GM18861 (cell line): ENCODE data around the gene CDH23.

Experiments
- ATAC-seq: cut with Tn5 transposase; IDR thresholded peaks from one replicate; pipeline ENCODE4 v1.9.1; 2021; ENCODE audit not compliant: unreplicated experiment

Gene CDH23

DNA sequence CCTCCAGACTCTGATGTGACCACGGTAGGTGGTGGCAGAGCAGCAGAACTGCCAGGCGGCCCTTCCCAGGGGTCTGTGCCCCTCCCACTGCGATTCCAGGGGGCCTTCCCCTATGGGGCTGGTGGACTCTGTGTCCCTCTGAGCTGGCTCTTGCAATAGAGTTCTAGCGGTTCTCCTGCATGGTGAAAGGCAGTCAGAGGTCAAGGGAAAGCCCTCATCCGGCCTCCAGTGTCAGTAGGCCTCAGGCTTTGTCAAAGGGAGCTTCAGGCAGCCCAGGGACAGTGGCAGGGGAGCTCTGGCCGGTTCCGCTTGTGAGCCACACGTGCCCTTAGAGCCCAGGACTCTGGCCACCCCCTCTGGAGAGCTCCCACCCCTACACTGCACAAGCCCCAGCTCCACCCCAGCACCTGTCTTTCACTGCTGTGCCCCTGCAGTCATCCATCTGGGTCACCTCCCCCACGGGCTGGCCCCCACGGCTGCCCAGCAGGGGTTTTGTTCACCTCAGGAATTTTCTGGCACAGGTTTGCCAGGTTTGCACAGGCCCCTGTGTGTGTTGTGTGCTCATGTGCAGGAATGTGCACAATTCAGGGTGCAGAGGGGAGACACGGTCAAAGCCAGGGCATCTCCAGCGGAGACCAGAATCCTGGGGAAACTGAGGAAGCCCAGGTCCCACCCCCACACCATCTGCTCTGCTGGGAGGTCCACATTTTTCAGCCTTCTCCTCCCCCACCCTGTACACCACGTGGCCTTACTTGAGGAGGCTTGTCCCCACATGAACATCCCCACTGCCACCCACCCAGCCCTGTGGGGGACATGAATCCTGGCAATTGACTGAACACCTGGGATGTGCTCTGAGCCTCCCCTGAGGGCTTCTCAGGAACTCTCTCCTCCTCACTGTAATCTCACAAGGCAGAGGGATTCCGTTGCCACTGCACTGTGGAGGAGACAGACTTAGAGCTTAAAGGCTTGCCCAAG, 299.1 kb downstream of the CDH23 start:
- no peak for ATAC-seq

- no peak for ATAC-seq
Measured at GRCh38 chr10:71696628-71697326, 300.1 kb downstream of the CDH23 start.

- ATAC-seq: no peak
Measured at GRCh38 chr10:71697938-71698709, 301.4 kb downstream of the CDH23 start.

GRCh38 chr10:71698737-71699136, 302.0 kb downstream of the CDH23 start:
- ATAC-seq: no peak

GRCh38 chr10:71700731-71701368, 304.1 kb downstream of the CDH23 start:
- no peak for ATAC-seq

- no peak for ATAC-seq
Measured at GRCh38 chr10:71701496-71702132, 304.9 kb downstream of the CDH23 start.

- ATAC-seq: no peak
Measured at GRCh38 chr10:71703577-71703976, 306.9 kb downstream of the CDH23 start.

GRCh38 chr10:71704816-71705215, 308.1 kb downstream of the CDH23 start:
- ATAC-seq: no peak

DNA sequence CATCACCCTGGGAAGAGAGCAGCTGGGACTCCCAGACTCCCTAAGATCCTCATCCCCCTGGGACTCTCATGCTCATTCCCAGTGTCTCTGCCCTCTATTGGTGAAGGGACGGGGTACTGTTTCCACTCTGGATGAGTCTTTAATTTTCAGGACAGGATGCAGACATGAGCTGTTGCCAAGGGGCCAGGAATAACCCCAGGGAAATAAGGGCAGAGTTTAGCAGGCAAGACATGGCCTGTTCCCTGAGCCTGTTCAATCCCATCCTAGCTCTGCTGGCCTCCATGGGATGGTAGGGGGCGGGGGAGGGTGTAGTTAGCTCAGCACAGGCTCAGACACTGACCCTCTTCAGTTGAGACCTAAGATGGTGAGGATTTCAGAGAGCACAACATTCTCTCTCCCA, 308.9 kb downstream of the CDH23 start:
- no peak for ATAC-seq

DNA sequence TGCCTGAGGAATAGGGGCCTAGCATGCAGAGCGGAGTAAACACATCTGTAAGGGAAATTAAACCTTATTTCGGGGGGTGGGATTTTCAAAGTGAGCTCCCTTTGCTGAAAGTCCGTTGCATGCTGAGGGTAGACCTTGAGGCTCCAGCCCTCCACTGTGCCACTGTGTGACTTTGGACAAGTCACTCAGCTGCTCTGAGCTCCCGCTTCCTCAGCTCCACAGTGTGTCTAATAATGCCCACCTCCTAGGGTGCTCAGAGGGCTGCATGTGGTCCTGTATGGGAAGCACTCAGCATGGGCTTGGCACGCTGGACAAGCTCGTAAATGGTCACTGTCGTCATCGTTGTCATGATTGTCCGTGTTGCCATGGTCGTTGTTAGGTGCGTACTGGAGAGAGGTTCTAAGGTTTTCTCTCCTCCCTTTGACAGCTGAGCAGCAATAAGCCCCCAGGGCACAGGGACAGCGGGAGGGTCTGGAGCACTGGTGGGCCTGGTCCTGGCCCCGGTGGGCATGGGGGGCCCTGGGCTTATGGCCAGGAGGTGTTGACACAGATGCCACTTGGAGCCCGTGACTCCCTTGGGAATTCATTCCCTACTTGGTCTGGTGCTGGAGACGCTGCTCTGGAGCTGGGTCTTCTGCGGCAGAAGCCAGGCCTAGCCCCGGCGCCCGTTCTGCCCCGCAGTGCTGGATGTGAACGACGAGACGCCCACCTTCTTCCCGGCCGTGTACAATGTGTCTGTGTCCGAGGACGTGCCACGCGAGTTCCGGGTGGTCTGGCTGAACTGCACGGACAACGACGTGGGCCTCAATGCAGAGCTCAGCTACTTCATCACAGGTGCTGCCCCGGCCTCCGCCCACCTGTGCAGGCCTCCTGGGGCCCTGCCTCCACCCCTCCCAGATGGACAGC, 309.7 kb downstream of the CDH23 start:
- no peak for ATAC-seq

GRCh38 chr10:71707240-71707789, 310.6 kb downstream of the CDH23 start:
- no peak for ATAC-seq

- ATAC-seq: no peak
Measured at GRCh38 chr10:71708301-71708703, 311.6 kb downstream of the CDH23 start.

DNA sequence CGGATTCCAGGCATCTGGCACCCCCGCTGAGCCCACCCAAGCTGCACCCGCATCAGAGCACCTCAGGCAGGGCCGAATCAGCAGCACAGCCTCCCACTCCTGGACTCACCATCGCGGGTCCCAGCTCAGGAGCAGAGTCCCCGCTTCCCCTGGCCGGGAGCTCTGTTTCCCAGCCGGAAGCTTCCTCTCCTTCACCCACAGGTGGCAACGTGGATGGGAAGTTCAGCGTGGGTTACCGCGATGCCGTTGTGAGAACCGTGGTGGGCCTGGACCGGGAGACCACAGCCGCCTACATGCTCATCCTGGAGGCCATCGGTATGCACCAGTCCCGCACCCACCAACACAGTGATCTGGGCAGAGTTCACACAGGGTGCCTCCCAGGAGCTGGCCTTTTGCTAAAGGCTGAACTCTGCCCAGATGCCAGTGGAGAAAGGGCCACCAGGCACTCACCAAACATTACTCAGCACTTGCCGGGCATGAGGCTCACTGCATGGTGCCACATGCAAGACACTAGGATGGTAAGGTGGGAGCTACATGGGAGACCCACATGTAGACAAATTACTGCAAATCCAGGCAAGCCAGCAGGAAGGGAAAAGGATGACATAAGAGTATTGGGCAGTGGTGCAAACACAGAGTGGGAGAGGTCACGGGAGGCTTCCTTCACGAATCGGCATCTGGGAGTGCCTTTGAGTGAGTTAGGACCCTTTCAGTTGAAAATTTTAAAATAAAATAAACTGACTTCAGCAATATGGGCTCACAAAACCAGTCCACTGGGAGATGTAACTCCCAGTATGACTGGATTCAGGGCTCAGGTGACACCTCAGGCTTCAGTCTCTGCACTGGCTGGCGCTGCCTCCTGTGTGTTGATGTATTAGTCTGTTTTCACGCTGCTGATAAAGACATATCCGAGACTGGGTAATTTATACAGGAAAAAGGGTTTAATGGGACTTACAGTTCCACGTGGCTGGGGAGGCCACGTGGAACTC, 312.5 kb downstream of the CDH23 start:
- peak; percentile 66 for ATAC-seq

DNA sequence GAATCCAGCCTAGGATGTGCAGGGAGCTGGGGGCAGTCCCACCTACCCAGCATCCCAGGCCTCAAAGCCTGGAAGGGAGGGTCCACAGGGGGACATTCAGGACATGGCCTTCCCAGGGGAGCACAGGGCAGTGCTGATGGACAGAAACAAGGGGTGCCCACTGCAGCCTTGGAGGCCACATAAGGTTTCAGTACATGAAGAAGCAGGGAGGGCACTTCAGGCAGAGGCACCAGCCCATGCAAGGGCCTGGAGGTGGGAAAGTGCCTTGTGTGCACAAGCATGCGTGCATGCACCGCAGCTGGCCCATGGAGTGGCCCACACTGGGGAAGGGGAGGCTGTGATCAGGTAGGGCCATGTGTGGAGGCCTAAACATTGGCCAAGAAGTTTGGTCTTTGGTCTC, 313.8 kb downstream of the CDH23 start:
- no peak for ATAC-seq

GRCh38 chr10:71711052-71711623, 314.4 kb downstream of the CDH23 start:
- no peak for ATAC-seq

DNA sequence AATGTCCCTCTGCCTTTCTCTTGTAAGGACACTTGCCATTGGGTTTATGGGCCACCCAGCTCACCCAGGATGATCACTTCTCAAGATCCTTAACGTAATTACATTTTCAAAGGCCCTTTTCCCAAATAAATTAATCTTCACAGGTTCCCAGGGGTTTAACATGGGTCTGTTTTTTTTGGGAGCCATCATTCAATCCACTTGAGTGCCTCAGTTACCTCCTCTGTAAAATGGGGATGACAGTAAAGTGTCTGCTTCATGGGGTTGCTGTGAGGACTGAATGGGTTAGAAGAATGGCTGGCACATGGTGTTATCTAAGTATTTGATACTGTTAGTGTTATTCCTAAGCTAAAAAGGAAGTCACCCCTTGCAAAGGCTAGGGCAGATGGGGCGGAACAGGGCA, 315.4 kb downstream of the CDH23 start:
- no peak for ATAC-seq

DNA sequence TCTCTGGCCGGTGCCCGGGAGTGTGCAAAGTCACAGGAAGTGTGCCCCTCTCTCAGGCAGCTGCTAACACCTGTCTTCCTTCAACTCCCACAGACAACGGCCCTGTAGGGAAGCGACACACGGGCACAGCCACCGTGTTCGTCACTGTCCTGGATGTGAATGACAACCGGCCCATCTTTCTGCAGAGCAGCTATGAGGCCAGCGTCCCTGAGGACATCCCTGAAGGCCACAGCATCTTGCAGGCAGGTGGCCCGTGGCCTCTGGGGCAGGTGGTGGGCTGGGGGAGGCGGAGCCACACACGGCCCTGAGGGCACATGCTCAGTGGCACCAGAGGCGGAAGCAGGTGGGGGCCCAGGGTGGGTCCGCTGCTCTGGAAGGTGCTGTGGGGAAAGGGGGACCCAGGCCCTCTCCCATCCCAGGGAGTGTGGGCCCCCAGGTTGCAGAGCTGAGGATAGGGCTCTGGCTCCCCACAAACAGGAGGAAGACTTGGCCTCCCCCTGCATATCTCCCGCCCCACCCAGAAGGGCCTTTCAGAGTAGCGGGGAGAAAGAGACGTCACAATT, 315.9 kb downstream of the CDH23 start:
- no peak for ATAC-seq
